ENCODE results near the gene TOX2. TPM values are rescaled to one million over a fixed set of nuclear protein-coding genes. Genes with fewer than 3 reads are reported as not detected.

Gene TOX2
- total RNA-seq, 1 experiment from 2014 or later: 0.06 TPM

GRCh38 chr20:43955750-43956191 lies 41.1 kb downstream of the TOX2 start:
- DNase-seq (ENCODE audit: low read depth): peak; percentile 58

- DNase-seq (ENCODE audit: low read depth): no peak
Observed at GRCh38 chr20:43957392-43957791, 42.7 kb downstream of the TOX2 start.

- no peak for DNase-seq (ENCODE audit: low read depth)
Observed at GRCh38 chr20:43958626-43959025, 44.0 kb downstream of the TOX2 start.

GRCh38 chr20:43959079-43959919 lies 44.6 kb downstream of the TOX2 start:
- DNase-seq (ENCODE audit: low read depth): peak; percentile 46

GRCh38 chr20:43959920-43960227 lies 45.2 kb downstream of the TOX2 start:
- DNase-seq (ENCODE audit: low read depth): no peak

GRCh38 chr20:43960231-43960630 lies 45.6 kb downstream of the TOX2 start:
- no peak for DNase-seq (ENCODE audit: low read depth)

DNA sequence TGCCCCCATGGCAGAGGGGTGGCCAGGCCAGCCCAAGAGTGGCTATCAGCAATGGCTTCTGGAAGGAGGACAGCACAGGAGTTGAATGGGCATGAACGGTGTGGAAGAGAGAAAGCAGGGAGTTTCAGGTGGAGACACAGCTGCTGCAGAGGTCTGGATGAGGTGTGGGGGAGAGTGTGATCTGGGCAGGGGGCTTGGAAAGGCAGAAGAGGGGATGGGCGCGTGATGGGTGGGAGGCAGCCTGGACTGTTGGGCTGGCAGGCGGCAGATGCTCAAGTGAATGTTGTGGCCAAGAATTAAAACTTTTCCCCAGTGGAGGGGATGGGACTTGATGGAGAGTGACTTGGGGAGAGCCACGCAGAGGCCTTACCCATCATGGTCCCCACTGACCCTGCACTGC lies 46.5 kb downstream of the TOX2 start:
- no peak for DNase-seq (ENCODE audit: low read depth)

- no peak for DNase-seq (ENCODE audit: low read depth)
Observed at GRCh38 chr20:43961541-43962471, 47.2 kb downstream of the TOX2 start.

DNA sequence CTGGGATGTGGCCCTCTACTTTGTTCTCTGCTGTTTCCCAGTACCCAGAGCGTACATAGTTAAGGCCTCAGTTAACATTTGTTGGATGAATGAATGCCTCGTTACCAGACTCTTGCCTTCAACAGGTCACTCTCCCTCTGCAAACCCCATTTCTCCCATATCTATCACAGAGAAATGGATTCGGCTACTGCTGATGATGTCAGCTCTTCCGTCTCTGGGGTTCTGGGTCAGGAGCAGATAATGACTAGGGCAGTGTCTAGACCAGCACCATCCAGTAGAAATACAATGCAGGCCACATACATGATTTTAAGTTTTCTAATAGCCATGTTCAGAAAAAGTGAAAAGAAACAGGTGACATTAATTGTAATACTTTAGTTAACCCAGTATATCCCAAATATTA lies 47.9 kb downstream of the TOX2 start:
- DNase-seq (ENCODE audit: low read depth): no peak

DNA sequence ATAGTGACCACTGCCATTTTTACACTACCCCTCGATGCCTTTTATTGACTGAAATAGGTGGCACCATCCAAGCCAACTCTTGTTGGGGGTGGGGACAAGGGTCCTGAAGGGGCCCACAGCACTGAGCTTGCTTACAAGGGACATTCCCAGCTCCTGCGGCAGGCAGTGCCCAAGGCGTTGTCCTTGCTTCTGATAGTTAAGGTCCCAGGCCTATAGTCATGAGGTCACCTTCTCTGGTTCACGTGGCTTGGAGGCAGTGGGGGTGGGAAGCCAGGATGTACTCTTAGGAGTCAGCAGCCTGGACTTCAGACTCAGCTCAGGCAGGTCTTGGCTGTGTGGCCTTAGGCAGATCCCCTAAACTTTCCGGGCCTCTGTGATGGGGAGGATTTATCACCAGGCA lies 48.6 kb downstream of the TOX2 start:
- DNase-seq (ENCODE audit: low read depth): peak; percentile 35

DNA sequence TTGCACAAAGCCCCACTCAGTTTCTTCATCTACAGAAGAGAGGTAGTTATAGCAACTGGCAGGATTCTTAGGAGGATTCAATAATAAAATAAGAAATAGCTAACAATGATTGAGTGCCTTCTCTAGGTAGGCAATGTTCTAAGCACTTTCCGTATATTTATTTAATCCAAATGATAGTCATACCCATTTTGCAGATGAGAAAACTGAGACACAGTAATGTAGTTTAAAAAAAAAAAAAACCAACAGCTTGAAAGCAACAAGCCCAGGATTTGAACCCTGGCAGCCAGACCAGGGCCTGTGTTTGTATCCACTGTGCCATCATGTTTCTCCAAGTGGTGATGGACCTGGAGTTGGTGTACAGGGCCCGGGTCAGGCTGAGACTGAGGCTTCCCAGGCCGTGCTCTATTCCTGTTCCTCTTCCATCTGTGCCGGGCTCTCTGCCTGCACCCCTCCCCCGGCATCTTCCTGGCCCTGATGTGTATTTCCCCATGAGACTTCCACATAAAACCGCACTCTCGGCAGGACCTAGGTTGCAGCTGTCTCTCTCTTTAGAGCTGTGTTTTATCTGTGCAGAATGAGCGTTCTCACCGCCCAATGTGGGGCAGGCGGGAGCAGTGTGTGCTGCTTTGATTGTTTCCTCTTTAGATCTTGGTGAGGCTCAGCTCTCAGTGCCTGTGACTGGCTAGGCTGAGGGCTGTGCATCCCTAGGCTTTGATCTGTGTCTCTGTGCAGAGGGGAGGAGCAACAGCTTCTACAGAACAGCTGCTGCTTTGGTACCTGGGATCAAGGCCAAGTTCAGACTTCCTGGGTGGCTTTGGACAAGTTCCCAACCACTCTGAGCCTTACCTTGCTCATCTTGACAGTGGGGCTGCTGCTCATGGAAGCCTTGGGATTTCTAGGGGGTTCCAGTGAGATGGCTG lies 49.5 kb downstream of the TOX2 start:
- DNase-seq (ENCODE audit: low read depth): peak; percentile 32

GRCh38 chr20:43968341-43969000 lies 53.8 kb downstream of the TOX2 start:
- DNase-seq (ENCODE audit: low read depth): no peak

DNA sequence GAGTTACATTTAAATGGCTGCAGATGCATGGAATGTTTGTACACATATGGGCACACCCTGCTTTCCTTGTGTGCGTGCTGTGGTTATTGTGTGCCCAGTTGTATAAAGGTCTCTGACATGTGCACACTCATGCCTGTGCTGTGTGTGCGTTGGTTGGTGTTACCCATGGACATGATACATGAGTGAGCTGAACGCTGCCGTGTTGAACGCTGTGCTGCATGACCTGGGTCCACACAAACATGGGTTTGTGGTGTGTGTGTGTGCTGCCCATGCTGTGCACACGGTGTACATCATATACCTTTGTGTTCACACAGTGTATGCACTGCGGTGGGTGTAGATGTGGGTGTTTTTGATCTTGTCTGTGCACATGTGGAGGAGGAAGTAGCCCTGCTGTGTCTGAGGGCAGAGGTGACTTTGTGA lies 54.4 kb downstream of the TOX2 start:
- no peak for DNase-seq (ENCODE audit: low read depth)

DNA sequence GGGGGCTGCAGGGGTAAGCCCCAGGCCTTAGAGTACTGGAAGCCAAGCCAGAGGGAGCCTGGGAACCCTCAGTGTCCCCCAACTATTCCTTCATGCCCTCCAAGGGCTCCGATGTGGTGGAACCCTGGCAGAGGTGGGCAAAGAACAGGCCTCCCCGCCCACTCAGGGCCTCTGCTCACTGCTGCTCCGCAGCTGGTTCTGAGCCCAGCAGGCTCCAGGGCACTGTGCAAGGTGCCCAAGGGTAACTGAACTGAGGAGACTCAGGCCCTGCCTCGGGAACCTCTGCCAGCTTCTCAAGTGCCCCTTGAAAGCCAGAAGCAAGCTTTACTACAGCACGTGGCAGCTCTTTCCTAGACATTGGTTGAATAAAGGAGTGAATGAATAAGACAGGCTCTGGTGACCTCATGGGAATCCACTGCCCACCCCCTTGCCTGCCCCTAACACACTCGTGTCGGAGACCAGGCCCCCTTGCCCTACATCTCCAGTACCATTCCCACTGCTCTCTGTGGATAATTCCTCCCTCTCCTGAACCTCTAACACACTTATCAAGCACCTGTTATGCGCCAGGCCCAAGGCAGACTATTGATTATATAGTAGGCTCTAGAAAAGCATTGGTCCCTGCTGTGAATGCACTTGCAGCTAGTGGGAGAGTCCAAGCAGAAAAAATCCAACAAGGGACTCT lies 55.0 kb downstream of the TOX2 start:
- no peak for DNase-seq (ENCODE audit: low read depth)

DNA sequence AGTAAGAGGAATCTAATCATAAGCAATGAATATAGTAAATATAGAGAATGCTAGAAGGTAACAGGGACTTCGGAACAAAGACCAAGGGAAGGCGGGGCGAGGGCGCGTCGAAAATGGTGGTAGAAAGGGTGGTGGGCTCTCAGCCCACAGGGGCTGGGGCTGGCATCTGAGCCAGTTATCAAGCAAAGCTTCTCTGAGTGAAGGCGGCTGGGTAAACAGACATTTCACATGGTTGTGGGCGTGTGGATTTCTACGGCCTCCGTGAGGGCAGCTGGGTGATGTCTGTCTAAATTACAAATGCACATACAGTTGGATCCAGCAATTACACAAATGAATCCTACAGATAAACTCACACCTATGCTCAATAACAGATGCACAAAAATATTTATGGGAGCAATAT lies 56.6 kb downstream of the TOX2 start:
- DNase-seq (ENCODE audit: low read depth): no peak

- no peak for DNase-seq (ENCODE audit: low read depth)
Observed at GRCh38 chr20:43972051-43972450, 57.4 kb downstream of the TOX2 start.

DNA sequence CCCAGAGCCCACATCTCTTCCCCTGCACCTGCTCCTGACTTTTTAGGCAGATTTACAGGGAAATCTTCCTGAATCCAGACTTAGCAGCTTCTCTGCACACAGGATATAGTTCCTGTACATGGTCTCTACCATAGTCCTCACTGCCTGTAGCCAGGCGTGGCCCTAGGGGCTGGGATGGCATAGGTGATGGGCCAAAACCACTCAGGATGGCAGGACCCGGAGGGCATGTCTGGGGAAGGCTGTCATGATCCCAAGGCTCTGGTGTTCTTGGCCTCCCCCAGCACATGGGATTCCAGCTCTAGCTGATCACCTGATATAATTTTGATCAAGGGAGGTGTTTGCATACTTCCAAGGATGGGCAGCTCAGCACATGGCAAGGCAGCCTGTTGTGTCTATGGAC lies 58.0 kb downstream of the TOX2 start:
- no peak for DNase-seq (ENCODE audit: low read depth)

- no peak for DNase-seq (ENCODE audit: low read depth)
Observed at GRCh38 chr20:43973231-43973630, 58.6 kb downstream of the TOX2 start.

DNA sequence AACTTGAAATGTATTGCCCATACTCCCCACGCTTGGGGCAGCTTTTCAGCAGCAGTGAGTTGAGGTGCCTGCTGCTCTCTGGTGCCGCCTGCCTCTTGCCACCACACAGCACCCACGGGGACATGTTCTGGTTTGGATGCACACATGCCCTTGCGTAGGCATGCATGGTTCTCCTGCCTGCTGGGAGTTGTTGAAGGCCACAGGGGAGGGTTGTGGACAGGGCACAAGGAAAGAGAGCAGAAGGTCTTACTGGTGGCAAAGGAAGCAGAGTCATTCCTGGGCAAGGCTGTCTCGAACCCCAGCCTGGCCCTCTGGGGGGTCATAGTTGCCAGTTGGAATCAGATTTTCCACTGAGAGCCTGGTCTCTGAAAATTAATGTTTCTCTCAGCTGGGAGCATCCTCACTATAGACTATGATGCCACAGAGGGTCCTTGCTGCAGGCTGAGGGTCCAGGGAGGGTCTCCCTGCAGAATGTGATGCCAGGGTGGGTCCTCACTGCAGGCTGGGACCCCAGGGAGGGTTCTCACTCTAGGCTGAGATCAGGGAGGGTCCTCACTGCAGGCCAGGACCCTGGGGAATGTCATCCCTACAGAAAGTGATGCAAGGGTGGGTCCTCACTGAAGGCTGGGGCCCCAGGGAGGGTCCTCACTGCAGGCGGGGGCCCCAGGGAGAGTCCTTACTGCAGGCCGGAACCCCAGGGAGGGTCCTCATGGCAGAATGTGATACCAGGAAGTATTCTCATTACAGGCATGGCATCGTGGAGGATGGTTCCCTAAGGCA lies 59.2 kb downstream of the TOX2 start:
- DNase-seq (ENCODE audit: low read depth): no peak

- no peak for DNase-seq (ENCODE audit: low read depth)
Observed at GRCh38 chr20:43974695-43975094, 60.0 kb downstream of the TOX2 start.
